ENCODE measurements around the gene LIAS.

DNA sequence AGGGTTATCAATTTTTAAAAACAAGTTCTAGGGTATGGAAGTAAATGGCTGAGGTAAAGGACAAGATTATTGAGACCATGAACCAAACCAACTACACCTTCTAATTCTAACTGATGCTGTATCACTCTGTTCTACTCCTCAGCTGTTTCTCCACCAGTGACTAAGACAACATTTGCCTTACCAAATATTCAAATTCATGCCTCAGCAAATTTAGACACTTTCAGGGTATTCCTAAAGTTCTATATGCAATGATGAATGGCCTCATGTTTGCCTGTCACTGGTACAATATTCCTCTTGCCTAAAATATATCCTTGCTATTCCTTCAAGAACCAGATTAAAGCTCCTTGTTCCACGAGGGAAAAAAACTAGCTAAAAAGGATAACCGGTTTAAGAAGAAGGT is 5.1 kb upstream of the LIAS start:
- TF ChIP-seq, protein P1, sequence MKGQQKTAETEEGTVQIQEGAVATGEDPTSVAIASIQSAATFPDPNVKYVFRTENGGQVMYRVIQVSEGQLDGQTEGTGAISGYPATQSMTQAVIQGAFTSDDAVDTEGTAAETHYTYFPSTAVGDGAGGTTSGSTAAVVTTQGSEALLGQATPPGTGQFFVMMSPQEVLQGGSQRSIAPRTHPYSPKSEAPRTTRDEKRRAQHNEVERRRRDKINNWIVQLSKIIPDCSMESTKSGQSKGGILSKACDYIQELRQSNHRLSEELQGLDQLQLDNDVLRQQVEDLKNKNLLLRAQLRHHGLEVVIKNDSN (CRISPR knock-in tag; IDR thresholded peaks at IDR 0.05): no peak
- TF ChIP-seq SP1 (CRISPR knock-in tag; conservative IDR thresholded peaks at IDR 0.05) (no peak), NFYB (CRISPR knock-in tag; conservative IDR thresholded peaks at IDR 0.05; ENCODE audit: low read depth) (no peak), CREM (CRISPR knock-in tag; IDR thresholded peaks at IDR 0.05) (no peak), TEAD1 (CRISPR knock-in tag; IDR thresholded peaks at IDR 0.05) (no peak), GABPB1 (CRISPR knock-in tag; IDR thresholded peaks at IDR 0.05) (no peak)
- TF ChIP-seq, protein P2, sequence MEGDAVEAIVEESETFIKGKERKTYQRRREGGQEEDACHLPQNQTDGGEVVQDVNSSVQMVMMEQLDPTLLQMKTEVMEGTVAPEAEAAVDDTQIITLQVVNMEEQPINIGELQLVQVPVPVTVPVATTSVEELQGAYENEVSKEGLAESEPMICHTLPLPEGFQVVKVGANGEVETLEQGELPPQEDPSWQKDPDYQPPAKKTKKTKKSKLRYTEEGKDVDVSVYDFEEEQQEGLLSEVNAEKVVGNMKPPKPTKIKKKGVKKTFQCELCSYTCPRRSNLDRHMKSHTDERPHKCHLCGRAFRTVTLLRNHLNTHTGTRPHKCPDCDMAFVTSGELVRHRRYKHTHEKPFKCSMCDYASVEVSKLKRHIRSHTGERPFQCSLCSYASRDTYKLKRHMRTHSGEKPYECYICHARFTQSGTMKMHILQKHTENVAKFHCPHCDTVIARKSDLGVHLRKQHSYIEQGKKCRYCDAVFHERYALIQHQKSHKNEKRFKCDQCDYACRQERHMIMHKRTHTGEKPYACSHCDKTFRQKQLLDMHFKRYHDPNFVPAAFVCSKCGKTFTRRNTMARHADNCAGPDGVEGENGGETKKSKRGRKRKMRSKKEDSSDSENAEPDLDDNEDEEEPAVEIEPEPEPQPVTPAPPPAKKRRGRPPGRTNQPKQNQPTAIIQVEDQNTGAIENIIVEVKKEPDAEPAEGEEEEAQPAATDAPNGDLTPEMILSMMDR (IDR thresholded peaks at IDR 0.05): no peak
- TF ChIP-seq, protein P3, sequence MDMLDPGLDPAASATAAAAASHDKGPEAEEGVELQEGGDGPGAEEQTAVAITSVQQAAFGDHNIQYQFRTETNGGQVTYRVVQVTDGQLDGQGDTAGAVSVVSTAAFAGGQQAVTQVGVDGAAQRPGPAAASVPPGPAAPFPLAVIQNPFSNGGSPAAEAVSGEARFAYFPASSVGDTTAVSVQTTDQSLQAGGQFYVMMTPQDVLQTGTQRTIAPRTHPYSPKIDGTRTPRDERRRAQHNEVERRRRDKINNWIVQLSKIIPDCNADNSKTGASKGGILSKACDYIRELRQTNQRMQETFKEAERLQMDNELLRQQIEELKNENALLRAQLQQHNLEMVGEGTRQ (CRISPR knock-in tag; IDR thresholded peaks at IDR 0.05): no peak
- TF ChIP-seq, protein P4, sequence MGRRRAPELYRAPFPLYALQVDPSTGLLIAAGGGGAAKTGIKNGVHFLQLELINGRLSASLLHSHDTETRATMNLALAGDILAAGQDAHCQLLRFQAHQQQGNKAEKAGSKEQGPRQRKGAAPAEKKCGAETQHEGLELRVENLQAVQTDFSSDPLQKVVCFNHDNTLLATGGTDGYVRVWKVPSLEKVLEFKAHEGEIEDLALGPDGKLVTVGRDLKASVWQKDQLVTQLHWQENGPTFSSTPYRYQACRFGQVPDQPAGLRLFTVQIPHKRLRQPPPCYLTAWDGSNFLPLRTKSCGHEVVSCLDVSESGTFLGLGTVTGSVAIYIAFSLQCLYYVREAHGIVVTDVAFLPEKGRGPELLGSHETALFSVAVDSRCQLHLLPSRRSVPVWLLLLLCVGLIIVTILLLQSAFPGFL (CRISPR knock-in tag; IDR thresholded peaks at IDR 0.05; ENCODE audit: borderline replicate concordance): no peak
- TF ChIP-seq, protein P5, sequence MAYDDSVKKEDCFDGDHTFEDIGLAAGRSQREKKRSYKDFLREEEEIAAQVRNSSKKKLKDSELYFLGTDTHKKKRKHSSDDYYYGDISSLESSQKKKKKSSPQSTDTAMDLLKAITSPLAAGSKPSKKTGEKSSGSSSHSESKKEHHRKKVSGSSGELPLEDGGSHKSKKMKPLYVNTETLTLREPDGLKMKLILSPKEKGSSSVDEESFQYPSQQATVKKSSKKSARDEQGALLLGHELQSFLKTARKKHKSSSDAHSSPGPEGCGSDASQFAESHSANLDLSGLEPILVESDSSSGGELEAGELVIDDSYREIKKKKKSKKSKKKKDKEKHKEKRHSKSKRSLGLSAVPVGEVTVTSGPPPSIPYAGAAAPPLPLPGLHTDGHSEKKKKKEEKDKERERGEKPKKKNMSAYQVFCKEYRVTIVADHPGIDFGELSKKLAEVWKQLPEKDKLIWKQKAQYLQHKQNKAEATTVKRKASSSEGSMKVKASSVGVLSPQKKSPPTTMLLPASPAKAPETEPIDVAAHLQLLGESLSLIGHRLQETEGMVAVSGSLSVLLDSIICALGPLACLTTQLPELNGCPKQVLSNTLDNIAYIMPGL (CRISPR knock-in tag; IDR thresholded peaks at IDR 0.05): no peak
- TF ChIP-seq, protein P6, sequence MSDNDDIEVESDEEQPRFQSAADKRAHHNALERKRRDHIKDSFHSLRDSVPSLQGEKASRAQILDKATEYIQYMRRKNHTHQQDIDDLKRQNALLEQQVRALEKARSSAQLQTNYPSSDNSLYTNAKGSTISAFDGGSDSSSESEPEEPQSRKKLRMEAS (CRISPR knock-in tag; IDR thresholded peaks at IDR 0.05): no peak
- TF ChIP-seq, protein P7, sequence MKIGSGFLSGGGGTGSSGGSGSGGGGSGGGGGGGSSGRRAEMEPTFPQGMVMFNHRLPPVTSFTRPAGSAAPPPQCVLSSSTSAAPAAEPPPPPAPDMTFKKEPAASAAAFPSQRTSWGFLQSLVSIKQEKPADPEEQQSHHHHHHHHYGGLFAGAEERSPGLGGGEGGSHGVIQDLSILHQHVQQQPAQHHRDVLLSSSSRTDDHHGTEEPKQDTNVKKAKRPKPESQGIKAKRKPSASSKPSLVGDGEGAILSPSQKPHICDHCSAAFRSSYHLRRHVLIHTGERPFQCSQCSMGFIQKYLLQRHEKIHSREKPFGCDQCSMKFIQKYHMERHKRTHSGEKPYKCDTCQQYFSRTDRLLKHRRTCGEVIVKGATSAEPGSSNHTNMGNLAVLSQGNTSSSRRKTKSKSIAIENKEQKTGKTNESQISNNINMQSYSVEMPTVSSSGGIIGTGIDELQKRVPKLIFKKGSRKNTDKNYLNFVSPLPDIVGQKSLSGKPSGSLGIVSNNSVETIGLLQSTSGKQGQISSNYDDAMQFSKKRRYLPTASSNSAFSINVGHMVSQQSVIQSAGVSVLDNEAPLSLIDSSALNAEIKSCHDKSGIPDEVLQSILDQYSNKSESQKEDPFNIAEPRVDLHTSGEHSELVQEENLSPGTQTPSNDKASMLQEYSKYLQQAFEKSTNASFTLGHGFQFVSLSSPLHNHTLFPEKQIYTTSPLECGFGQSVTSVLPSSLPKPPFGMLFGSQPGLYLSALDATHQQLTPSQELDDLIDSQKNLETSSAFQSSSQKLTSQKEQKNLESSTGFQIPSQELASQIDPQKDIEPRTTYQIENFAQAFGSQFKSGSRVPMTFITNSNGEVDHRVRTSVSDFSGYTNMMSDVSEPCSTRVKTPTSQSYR (CRISPR knock-in tag; IDR thresholded peaks at IDR 0.05): no peak
